Thymus (tissue), 11 donors: ENCODE data around the gene GSAP. TPM values are rescaled to one million over a fixed set of nuclear protein-coding genes. Genes with fewer than 3 reads are reported as not detected.

Source experiments
- DNase-seq, 9 donors: peaks; one replicate each; pipeline ENCODE4 v3.0.0-alpha.2; 2013; ENCODE audit warnings: low spot score in 9 of 9, low read depth in 6 of 9, missing footprints in 1 of 9
- H3K27ac ChIP-seq, 2 donors: one replicate each; pipeline ENCODE4 v1.5.1; 2013; ENCODE audit warnings: control low read depth in 1 of 2, low read depth in 1 of 2, low read length in 1 of 2, mild to moderate bottlenecking in 1 of 2, moderate library complexity in 1 of 2
- H3K27me3 ChIP-seq, 2 donors: one replicate each; pipeline ENCODE4 v1.5.1; 2013; ENCODE audit warnings: low read length in 1 of 2; ENCODE audit not compliant: control insufficient read depth in 2 of 2, insufficient read depth in 1 of 2
- H3K36me3 ChIP-seq, 2 donors: one replicate each; pipeline ENCODE4 v1.5.1; 2013; ENCODE audit warnings: low read length in 1 of 2, mild to moderate bottlenecking in 1 of 2, moderate library complexity in 1 of 2; ENCODE audit not compliant: control insufficient read depth in 2 of 2, insufficient read depth in 2 of 2
- H3K4me1 ChIP-seq, 2 donors: one replicate each; pipeline ENCODE4 v1.5.1; 2013; ENCODE audit warnings: low read length in 2 of 2; ENCODE audit not compliant: control insufficient read depth in 2 of 2, insufficient read depth in 2 of 2
- H3K4me3 ChIP-seq, 2 donors: one replicate each; pipeline ENCODE4 v1.5.1; 2013; ENCODE audit warnings: low read length in 2 of 2, control low read depth in 1 of 2, mild to moderate bottlenecking in 1 of 2
- H3K9me3 ChIP-seq, 2 donors: one replicate each; pipeline ENCODE4 v1.5.1; 2013; ENCODE audit warnings: low read length in 1 of 2, mild to moderate bottlenecking in 1 of 2; ENCODE audit not compliant: control insufficient read depth in 2 of 2, insufficient read depth in 1 of 2
- WGBS: extraction: QIAGEN DNeasy Blood & Tissue Kit; methylation state at CpG from one replicate; pipeline ENCODE4 v1.1.7; 2013; 5-methylcytosine and 5-hydroxymethylcytosine counted together
- polyA plus RNA-seq: library from polyadenylated mRNA; stranded (reverse); fragments of 200-250 nt; gene quantifications from one replicate; pipeline ENCODE4 v1.2.3, GENCODE V29; 2013
- total RNA-seq: library from RNA; stranded (reverse); fragments of 120-200 nt; gene quantifications from one replicate; pipeline ENCODE4 v1.2.4, GENCODE V29; 2013
- donor health status: healthy.

GSAP gene
- total and polyA plus RNA-seq, 2 donors: 12.4 to 29.7 TPM

GRCh38 chr7:77313085-77313484 lies 103.1 kb downstream of the GSAP start:
- Histone ChIP-seq H3K36me3 (peaks cover 2 to 3% of the 10 kb centered on the region in 2 donors), H3K9me3 (no peaks in the 10 kb centered on the region), H3K4me1 (no peaks in the 10 kb centered on the region), H3K27ac (no peak overlapping the region), H3K4me3 (no peak overlapping the region), H3K27me3 (no peaks in the 10 kb centered on the region)
- DNase-seq: no peak
- WGBS: 95% methylated on average over 2 of the region's 2 CpGs

DNA sequence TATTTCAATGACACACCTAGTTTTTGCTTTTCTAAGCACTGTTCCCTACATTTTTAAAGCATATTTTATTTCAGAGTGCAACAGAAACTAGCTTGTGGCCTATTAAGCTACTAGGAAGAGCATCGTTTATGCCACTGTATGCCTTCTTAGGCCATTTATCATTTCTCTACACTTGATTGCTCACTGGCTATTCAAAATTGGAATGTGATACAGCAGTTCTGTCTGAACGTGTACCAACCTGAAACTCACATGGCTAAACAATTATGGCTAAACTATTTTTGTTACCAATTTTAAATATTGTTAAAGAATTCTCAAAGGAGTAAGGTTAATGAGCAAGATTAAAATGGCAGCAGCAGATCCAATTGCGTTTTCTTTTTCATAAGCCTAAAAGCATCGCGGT lies 105.2 kb downstream of the GSAP start:
- H3K27me3 ChIP-seq: no peaks in the 10 kb centered on the region
- H3K4me1 ChIP-seq: no peaks in the 10 kb centered on the region
- H3K9me3 ChIP-seq: no peaks in the 10 kb centered on the region
- peaks cover 2 to 3% of the 10 kb centered on the region in 2 donors for H3K36me3 ChIP-seq
- no peak for DNase-seq
- no peak overlapping the region for H3K4me3 ChIP-seq
- 95% methylated on average over 5 of the region's 5 CpGs for WGBS
- H3K27ac ChIP-seq: no peak overlapping the region

- Histone ChIP-seq H3K36me3 (peaks cover 0 to 3% of the 10 kb centered on the region in 2 donors), H3K4me1 (no peaks in the 10 kb centered on the region)
- 93% methylated on average over 1 of the region's 1 CpG for WGBS
These were observed 106.4 kb downstream of the GSAP start for GRCh38 chr7:77309714-77310220.

DNA sequence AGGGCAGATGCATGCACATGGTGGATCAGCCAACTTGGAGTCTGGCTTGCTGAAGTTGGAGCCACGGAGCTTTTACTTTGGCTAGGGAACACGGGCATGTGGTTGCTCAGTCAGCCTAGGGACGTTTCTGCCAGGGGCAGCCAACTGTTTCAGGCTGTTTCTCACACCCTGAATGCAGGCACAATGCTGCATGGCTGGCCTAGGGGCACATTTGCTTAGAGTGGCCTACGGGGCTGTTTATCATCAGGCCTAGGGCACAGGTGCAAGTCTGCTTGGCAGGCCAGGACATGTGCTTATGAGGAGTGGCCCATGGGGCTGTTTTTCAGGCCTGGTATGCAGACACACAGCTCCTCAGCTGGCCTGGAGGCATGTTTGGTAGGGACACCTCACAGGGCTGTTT lies 107.4 kb downstream of the GSAP start:
- Histone ChIP-seq H3K27me3 (no peaks in the 10 kb centered on the region), H3K4me3 (no peak overlapping the region), H3K36me3 (no peaks in the 10 kb centered on the region), H3K4me1 (no peaks in the 10 kb centered on the region), H3K27ac (peak overlapping the region in 1 of 2 donors; percentile 53), H3K9me3 (no peaks in the 10 kb centered on the region)
- DNase-seq: no peak
- 94% methylated on average over 4 of the region's 4 CpGs for WGBS

More at GRCh38 chr7:77309714-77310220, 106.4 kb downstream of the GSAP start:
- H3K27ac ChIP-seq: peak overlapping the region in 1 of 2 donors; percentile 26
- DNase-seq: no peak
- H3K9me3 ChIP-seq: no peaks in the 10 kb centered on the region
- no peaks in the 10 kb centered on the region for H3K27me3 ChIP-seq
- H3K4me3 ChIP-seq: no peak overlapping the region

- Histone ChIP-seq H3K4me1 (no peaks in the 10 kb centered on the region), H3K9me3 (no peaks in the 10 kb centered on the region), H3K36me3 (no peaks in the 10 kb centered on the region), H3K4me3 (no peak overlapping the region), H3K27ac (no peak overlapping the region), H3K27me3 (no peaks in the 10 kb centered on the region)
- WGBS: 74% methylated on average over 17 of the region's 17 CpGs
- no peak for DNase-seq
These were observed 109.7 kb downstream of the GSAP start for GRCh38 chr7:77306231-77307067.

GRCh38 chr7:77295549-77295948 lies 120.6 kb downstream of the GSAP start:
- Histone ChIP-seq H3K27me3 (no peaks in the 10 kb centered on the region), H3K27ac (no peak overlapping the region), H3K9me3 (no peaks in the 10 kb centered on the region), H3K4me1 (no peaks in the 10 kb centered on the region), H3K4me3 (no peak overlapping the region), H3K36me3 (no peaks in the 10 kb centered on the region)
- 93% methylated on average over 2 of the region's 2 CpGs for WGBS
- DNase-seq: no peak

DNA sequence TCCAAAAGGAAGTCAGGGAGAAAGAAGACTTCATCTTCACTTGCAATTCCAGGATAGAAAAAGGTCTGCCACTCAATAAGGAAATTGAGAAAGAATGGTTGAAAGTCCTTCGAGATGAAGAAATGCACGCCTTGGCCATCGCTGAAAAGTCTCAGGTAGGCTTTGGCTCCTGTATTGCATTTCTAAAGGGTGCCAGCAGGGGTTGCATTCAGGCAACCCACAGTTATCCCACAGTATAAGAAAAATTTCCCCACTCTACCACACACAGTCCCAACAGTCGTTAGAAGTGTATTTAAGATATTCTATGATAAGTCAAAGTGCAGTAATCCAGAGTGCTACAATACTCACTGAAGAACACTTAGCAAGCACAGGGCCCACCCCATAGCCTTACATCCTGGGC lies 123.1 kb downstream of the GSAP start:
- no peak overlapping the region for H3K4me3 ChIP-seq
- no peaks in the 10 kb centered on the region for H3K4me1 ChIP-seq
- no peak for DNase-seq
- H3K27me3 ChIP-seq: no peaks in the 10 kb centered on the region
- WGBS: 96% methylated on average over 4 of the region's 4 CpGs
- no peak overlapping the region for H3K27ac ChIP-seq
- peaks cover 0 to 4% of the 10 kb centered on the region in 2 donors for H3K9me3 ChIP-seq
- no peaks in the 10 kb centered on the region for H3K36me3 ChIP-seq

GRCh38 chr7:77290425-77290824 lies 125.7 kb downstream of the GSAP start:
- Histone ChIP-seq H3K9me3 (peaks cover 0 to 7% of the 10 kb centered on the region in 2 donors), H3K4me1 (no peaks in the 10 kb centered on the region), H3K27ac (no peak overlapping the region), H3K27me3 (no peaks in the 10 kb centered on the region), H3K4me3 (no peak overlapping the region), H3K36me3 (no peaks in the 10 kb centered on the region)
- no peak for DNase-seq

- Histone ChIP-seq H3K27me3 (no peaks in the 10 kb centered on the region), H3K27ac (no peak overlapping the region), H3K9me3 (peaks cover 0 to 7% of the 10 kb centered on the region in 2 donors), H3K4me3 (no peak overlapping the region), H3K36me3 (no peaks in the 10 kb centered on the region), H3K4me1 (no peaks in the 10 kb centered on the region)
- 98% methylated on average over 3 of the region's 3 CpGs for WGBS
- no peak for DNase-seq
These were observed 126.8 kb downstream of the GSAP start for GRCh38 chr7:77289387-77289786.
